ENCODE data around the gene PLIN5.
"Not testable (repeated sequence)": the region's sequence is repeated elsewhere in the genome, so short reads cannot be mapped to it uniquely, and the experiment has no call there.

The PLIN5 gene

GRCh38 chr19:4542896-4543841, 8.1 kb upstream of the PLIN5 start:
- no peak for DNase-seq (ENCODE audit: low read depth in 2 of 2)

- DNase-seq (ENCODE audit: low read depth in 2 of 2): not testable (repeated sequence)
Observed at GRCh38 chr19:4541806-4542145, 6.8 kb upstream of the PLIN5 start.

DNA sequence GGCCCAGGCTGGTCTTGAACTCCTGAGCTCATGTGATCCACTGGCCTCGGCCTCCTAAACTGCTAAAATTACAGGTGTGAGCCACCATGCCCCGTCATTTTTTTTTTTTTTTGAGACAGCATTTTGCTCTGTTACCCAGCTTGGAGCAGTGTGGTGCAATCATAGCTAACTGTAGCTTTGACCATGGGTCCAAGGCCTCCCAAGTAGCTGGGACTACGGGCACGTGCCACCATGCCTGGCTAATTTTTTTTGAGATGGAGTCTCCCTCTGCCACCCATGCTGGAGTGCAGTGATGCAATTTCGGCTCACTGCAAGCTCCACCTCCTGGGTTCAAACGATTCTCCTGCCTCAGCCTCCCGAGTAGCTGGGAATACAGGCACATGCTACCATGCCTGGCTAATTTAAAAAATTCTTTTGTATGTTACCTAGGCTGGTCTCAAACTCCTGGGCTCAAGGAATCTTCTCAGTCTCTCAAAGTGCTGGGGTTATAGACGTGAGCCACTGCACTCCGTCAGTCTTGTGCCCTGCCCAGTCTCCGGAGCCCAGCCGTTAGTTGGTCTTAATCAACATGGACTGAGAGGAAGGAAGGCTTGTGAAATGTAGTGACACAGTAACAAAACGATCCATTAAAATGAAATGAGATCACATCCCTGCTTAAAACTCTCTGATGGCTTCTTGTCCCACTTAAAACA, 6.2 kb upstream of the PLIN5 start:
- no peak for DNase-seq (ENCODE audit: low read depth in 2 of 2)

GRCh38 chr19:4539693-4540581, 4.9 kb upstream of the PLIN5 start, which contains the start of gene LRG1:
Gene LRG1, minus strand, starts transcription at chr19:4540036. Its CDS starts 23 bp downstream, at chr19:4540013.
- no peak for DNase-seq (ENCODE audit: low read depth in 2 of 2)

DNA sequence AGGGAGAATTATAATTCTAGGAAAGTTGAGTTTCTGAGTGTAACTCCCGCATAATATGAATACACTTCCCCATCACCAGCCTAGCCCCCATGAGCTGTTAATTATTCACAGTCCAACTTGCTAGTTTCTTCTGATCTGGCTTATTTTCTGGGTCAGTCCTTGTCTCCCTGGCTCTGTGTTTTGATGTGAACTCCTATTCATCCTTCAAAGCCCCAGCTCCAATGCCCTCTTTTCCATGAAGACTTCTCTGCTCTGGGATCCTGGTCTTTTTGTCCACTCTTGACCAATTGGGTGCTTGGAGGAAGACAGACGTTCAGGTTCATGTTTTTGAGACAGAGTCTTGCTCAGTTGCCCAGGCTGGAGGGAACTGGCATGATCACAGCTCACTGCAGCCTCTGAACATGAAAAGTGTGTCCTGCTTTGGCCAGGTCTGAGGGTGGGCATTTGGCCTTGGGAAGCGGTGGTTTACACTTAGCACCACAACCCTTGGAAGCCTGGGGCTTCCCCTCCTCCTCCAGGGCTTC, 4.2 kb upstream of the PLIN5 start:
- no peak for DNase-seq (ENCODE audit: low read depth in 2 of 2)

- DNase-seq (ENCODE audit: low read depth in 2 of 2): no peak
Observed at GRCh38 chr19:4538601-4538954, 3.6 kb upstream of the PLIN5 start.

DNA sequence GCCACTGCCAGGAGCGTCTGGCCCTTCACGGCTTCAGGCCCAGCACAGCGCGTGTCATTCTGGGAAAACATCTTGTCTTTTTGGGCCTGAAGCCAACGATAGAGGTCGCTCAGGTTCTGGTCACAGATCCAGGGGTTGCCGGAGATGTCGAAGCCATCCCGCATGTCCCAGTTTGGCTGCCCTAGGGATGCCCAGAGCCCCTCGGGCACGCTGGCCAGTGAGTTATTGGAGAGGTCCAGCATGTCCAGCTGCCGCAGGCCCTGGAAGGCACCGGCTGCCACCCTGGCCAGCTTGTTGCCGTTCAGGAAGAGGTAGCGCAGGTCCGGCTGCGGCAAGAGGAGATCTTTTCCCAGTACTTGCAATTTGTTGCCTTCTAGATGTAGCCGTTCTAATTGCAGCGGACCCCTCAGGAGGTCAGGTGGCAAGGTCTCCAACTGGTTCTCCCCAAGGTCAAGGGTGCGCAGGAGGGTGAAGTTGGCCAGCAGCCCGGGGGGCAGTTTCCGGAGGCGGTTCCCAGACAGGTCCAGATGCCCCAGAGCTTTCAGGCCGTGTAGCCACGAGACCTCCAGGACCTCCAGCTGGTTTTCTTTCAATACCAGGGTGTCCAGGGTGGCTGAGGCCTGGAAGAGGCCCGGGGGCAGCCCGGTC, 3.1 kb upstream of the PLIN5 start:
- no peak for DNase-seq (ENCODE audit: low read depth in 2 of 2)

DNA sequence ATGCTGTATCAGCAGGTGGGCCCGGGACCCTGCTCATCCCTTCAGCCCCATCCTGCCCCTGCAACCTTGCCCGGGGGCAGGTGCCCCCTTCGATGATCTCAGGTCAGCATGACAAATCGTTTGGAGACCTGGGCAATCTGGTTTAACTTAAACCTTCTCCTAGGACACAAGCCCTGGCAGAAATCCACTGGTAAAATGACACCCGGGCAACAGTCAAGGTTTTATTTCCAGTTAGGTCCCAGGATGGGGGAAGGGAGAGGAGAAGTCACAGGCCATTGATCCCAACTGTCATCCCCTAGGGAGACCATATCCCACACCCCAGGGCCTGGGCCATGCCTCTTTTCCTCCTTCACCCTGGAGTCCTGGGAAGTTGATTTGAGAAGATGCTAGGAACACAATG, 1.8 kb upstream of the PLIN5 start:
- no peak for DNase-seq (ENCODE audit: low read depth in 2 of 2)

- DNase-seq (ENCODE audit: low read depth in 2 of 2): no peak
Observed at GRCh38 chr19:4533835-4534424, 1.1 kb downstream of the PLIN5 start.

- DNase-seq (ENCODE audit: low read depth in 2 of 2): no peak
Observed at GRCh38 chr19:4533334-4533733, 1.7 kb downstream of the PLIN5 start.

GRCh38 chr19:4531562-4532165, 3.4 kb downstream of the PLIN5 start:
- no peak for DNase-seq (ENCODE audit: low read depth in 2 of 2)

DNA sequence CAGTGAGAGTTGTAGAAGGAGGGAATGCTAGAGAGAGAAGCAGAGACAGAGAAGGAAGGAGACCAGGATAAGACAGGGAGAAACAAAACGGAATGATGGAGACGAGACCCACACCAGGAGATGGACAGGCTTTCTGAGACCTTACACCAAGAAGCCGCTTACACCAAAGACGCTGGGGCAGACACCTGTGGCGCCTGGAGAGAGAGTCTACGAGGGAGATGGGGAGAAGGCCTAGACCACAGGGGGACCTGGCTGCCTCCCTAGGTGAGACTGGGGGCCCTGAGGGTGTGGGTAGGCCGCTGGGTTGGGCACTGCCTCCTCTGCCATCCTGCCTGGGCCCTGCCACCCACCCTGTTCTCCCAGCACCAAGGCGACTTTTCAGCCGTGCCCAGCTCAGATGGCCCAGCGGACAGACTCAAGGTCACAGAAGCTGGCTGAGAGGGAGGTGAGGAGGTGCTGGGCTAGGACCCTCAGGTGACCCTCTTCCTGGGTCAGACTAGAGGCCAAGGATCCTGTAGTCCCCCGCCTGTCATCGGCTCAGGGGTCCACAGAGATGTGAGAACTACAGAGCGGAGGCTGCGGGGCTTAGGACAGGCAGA, 5.0 kb downstream of the PLIN5 start:
- no peak for DNase-seq (ENCODE audit: low read depth in 2 of 2)

GRCh38 chr19:4528843-4529242, 6.2 kb downstream of the PLIN5 start:
- no peak for DNase-seq (ENCODE audit: low read depth in 2 of 2)

DNA sequence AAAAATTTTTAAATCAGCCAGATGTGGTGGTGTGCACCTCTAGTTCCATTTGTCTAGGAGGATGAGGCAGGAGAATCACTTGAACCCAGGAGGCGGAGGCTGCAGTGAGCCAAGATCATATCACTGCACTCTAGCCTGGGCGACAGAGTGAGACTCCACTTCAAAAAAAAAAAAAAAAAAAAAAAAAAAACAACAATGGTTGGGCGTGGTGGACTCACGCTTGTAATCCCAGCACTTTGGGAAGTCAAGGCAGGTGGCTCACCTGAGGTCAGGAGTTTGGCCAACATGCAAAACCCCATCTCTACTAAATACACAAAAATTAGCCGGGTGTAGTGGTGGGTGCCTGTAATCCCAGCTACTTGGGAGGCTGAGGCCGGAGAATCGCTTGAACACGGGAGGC, 7.6 kb downstream of the PLIN5 start:
- not testable (repeated sequence) for DNase-seq (ENCODE audit: low read depth in 2 of 2)

GRCh38 chr19:4525563-4526002, 9.4 kb downstream of the PLIN5 start:
- DNase-seq (ENCODE audit: low read depth in 2 of 2): no peak

DNA sequence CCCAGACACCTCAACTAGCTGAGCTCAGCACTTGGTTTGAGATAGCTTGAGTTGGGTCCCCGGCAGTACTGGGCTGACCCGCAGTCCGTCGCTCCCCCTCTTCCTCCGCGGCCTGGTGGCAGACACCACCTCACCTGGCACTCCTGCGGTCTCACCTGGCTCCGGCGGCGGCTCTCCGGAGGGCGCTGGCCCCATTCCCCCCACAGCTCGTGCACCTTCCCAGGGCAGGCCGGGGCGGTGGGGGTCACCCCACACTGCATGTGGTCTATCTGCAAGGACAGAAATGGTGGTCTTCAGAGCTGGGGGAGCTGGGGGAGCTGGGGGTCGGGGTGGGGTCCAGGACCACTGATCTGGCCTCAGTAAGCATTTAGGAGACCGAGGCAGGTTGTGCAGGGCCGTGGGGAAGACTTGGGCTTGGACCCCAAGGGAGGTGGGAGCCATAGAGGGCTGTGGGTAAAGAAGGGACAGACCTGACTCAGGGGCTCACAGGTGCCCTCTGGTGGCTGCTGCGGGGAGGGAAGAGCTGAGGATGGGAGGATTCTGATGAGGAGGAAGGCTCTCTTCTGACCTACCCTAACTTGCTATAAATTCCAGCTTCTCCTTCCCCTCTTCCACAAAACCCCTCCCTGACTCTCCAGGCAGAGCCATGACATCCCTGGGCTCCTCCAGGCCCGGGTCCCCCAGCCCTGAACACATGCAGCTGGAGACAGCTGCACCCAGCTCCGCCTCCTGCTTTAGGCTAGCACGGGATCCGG, 10.0 kb downstream of the PLIN5 start:
- DNase-seq (ENCODE audit: low read depth in 2 of 2): peak; percentile 29 to 58

GRCh38 chr19:4523306-4524110, 11.5 kb downstream of the PLIN5 start:
- DNase-seq (ENCODE audit: low read depth in 2 of 2): no peak

- DNase-seq (ENCODE audit: low read depth in 2 of 2): no peak
Observed at GRCh38 chr19:4522291-4523002, 12.6 kb downstream of the PLIN5 start.
